PC-9 (cell line): ENCODE results near the gene DLGAP1. TPM values are rescaled to one million over a fixed set of nuclear protein-coding genes. Genes with fewer than 3 reads are reported as not detected.

ENCODE experiments used
- BruUV-seq: library from RNA; stranded (reverse); fragments of 400-500 nt; replicated peaks from 2 replicates; lab custom pipeline; 2021; lab: Mats Ljungman, UMichigan
- CTCF ChIA-PET: fragments of 300-600 bp; sonication (Branson Sonifier 250); formaldehyde crosslinking; loops from one replicate; lab custom pipeline; 2022; ENCODE audit warnings: antibody characterized with exemption; lab: Charles Lee
- POLR2A ChIA-PET: fragments of 300-600 bp; sonication (Branson Sonifier 250); formaldehyde crosslinking; loops from one replicate; lab custom pipeline; 2022; ENCODE audit warnings: antibody characterized with exemption; ENCODE audit not compliant: unreplicated experiment; lab: Charles Lee
- DNase-seq, 2 experiments: peaks; one replicate each; pipeline versions ENCODE4 v3.0.0 to v3.0.0-alpha.2; 2015 to 2022; ENCODE audit warnings: mixed read lengths in 1 of 2
- H2AFZ ChIP-seq: fragments of 200-600 bp; sonication (generic); 2 replicates; pipeline ENCODE4 v1.8.1; 2017; ENCODE audit warnings: antibody characterized with exemption
- H3F3A ChIP-seq: fragments of 200-600 bp; sonication (generic); 2 replicates; pipeline ENCODE4 v1.8.1; 2017; ENCODE audit warnings: antibody characterized with exemption, mild to moderate bottlenecking, low read depth; ENCODE audit not compliant: insufficient read depth
- H3K27ac ChIP-seq: fragments of 200-600 bp; sonication (generic); 2 replicates; pipeline ENCODE4 v1.6.1; 2016; ENCODE audit warnings: mixed run types
- H3K27me3 ChIP-seq: fragments of 200-600 bp; sonication (generic); 2 replicates; pipeline ENCODE4 v1.6.1; 2016; ENCODE audit warnings: low read depth, mixed run types; ENCODE audit not compliant: insufficient read depth
- H3K36me3 ChIP-seq: fragments of 200-600 bp; sonication (generic); 2 replicates; pipeline ENCODE4 v1.6.1; 2016; ENCODE audit warnings: low read depth, mixed run types
- H3K4me1 ChIP-seq: fragments of 200-600 bp; sonication (generic); replicated peaks from 2 replicates; pipeline ENCODE4 v1.6.1; 2016; ENCODE audit warnings: mixed run types; ENCODE audit not compliant: insufficient read depth
- H3K4me2 ChIP-seq: fragments of 200-600 bp; sonication (generic); 2 replicates; pipeline ENCODE4 v1.6.1; 2017; ENCODE audit warnings: mixed run types
- H3K4me3 ChIP-seq: fragments of 200-600 bp; sonication (generic); 2 replicates; pipeline ENCODE4 v1.6.1; 2016; ENCODE audit warnings: mixed run types
- H3K79me2 ChIP-seq: fragments of 200-600 bp; sonication (generic); 2 replicates; pipeline ENCODE4 v1.6.1; 2017; ENCODE audit warnings: low read depth, mixed run types
- H3K9me2 ChIP-seq: fragments of 200-600 bp; sonication (generic); 2 replicates; pipeline ENCODE4 v1.8.1; 2017; ENCODE audit warnings: mild to moderate bottlenecking; ENCODE audit not compliant: insufficient read depth
- H3K9me3 ChIP-seq: fragments of 200-600 bp; sonication (generic); 2 replicates; pipeline ENCODE4 v1.8.1; 2016; ENCODE audit warnings: low read depth; ENCODE audit not compliant: insufficient read depth
- H4K20me1 ChIP-seq: fragments of 200-600 bp; sonication (generic); 2 replicates; pipeline ENCODE4 v1.8.1; 2017; ENCODE audit not compliant: insufficient read depth
- EZH2 ChIP-seq: fragments of 200-600 bp; sonication (generic); IDR thresholded peaks from 2 replicates; pipeline ENCODE4 v1.8.0; 2017; ENCODE audit warnings: antibody characterized with exemption, low read depth
- intact Hi-C: fragments of 100-400 bp; cut with micrococcal nuclease; formaldehyde crosslinking; loops from one replicate; pipeline ENCODE4 v1.10.0; 2022; ENCODE audit not compliant: unreplicated experiment
- total RNA-seq: library from RNA; stranded (reverse); gene quantifications from 2 replicates; pipeline ENCODE4 v1.2.3, GENCODE V29; 2021
- TF ChIP-seq, protein P1 (sequence below): fragments of 200-600 bp; sonication (generic); conservative IDR thresholded peaks from 2 replicates; pipeline ENCODE4 v1.6.1; 2017; ENCODE audit warnings: mixed run types, antibody characterized with exemption, mild to moderate bottlenecking, moderate library complexity

DLGAP1 gene
- total RNA-seq, 1 experiment from 2014 or later = not detected

DNA sequence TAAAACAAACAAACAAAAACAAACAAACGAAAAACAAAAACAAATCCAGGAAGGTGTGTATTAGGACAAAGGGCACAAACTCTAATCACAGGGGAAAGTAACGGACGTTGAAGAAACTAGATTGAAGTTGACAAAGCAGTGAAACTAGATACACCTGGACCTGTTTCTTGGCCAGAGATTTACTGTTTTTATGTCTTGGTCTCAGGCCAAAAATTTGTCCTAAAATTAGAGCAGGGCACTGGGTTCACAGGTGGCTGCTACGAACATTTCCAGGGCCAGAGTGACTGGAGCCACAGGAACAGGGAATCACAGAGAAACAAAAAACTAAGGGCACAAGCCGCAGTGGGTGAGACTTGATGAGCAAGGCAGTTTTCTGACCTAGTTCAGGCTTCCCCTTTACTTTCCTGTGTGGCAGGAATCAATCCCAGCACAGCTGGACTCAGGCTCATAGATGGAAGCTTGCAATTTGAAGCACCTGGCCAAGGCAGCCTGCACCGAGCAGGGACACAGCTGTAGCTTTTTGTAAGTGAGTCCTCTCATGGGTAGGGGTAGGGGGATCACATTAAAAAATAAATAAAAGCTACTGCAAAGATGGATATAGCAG lies 329.4 kb downstream of the DLGAP1 start:
- Histone ChIP-seq H3F3A (no peaks in the 10 kb centered on the region), H2AFZ (no peak overlapping the region), H3K4me2 (no peak overlapping the region), H4K20me1 (no peaks in the 10 kb centered on the region), H3K27ac (no peak overlapping the region), H3K79me2 (no peaks in the 10 kb centered on the region), H3K4me1 (no peaks in the 10 kb centered on the region), H3K9me2 (no peaks in the 10 kb centered on the region), H3K9me3 (no peaks in the 10 kb centered on the region), H3K27me3 (peaks cover 42% of the 10 kb centered on the region), H3K4me3 (no peak overlapping the region), H3K36me3 (no peaks in the 10 kb centered on the region)
- CTCF ChIA-PET = no interaction called here
- TF ChIP-seq EZH2 = no peak
- TF ChIP-seq, protein P1, sequence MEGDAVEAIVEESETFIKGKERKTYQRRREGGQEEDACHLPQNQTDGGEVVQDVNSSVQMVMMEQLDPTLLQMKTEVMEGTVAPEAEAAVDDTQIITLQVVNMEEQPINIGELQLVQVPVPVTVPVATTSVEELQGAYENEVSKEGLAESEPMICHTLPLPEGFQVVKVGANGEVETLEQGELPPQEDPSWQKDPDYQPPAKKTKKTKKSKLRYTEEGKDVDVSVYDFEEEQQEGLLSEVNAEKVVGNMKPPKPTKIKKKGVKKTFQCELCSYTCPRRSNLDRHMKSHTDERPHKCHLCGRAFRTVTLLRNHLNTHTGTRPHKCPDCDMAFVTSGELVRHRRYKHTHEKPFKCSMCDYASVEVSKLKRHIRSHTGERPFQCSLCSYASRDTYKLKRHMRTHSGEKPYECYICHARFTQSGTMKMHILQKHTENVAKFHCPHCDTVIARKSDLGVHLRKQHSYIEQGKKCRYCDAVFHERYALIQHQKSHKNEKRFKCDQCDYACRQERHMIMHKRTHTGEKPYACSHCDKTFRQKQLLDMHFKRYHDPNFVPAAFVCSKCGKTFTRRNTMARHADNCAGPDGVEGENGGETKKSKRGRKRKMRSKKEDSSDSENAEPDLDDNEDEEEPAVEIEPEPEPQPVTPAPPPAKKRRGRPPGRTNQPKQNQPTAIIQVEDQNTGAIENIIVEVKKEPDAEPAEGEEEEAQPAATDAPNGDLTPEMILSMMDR = no peak
- POLR2A ChIA-PET = no interaction called here
- intact Hi-C loops = no loop called here
- BruUV-seq = no TSS peak
- no peak for DNase-seq

DNA sequence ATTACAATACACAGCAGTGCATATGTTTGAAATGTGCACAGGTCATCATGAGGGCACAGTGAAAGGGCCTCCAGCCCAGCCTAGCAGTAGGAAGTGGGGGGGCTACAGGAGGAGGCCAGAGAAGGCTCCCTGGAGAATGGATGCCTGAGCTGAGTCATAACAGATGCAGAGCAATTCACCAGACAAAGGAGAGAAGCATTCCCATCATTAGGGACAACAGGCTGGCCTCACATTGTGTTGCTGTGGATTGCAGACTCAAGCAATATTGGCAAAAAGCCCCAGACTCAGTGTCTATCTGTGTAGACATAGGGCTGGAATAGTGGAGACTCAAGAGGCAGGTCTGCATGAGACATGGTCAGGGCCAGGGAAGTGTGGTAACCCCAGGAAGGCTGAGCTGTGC lies 329.9 kb downstream of the DLGAP1 start:
- Histone ChIP-seq H3K4me1 (no peaks in the 10 kb centered on the region), H3K27ac (no peak overlapping the region), H3K9me3 (no peaks in the 10 kb centered on the region), H3K27me3 (peaks cover 40% of the 10 kb centered on the region), H3F3A (no peaks in the 10 kb centered on the region), H3K4me3 (no peak overlapping the region), H3K36me3 (no peaks in the 10 kb centered on the region), H3K9me2 (no peaks in the 10 kb centered on the region), H3K79me2 (no peaks in the 10 kb centered on the region), H4K20me1 (no peaks in the 10 kb centered on the region), H3K4me2 (no peak overlapping the region), H2AFZ (no peak overlapping the region)
- CTCF ChIA-PET = no interaction called here
- DNase-seq = no peak
- TF ChIP-seq, protein P1 = no peak
- TF ChIP-seq EZH2 = no peak
- POLR2A ChIA-PET = no interaction called here
- no TSS peak for BruUV-seq
- intact Hi-C loops = no loop called here

DNA sequence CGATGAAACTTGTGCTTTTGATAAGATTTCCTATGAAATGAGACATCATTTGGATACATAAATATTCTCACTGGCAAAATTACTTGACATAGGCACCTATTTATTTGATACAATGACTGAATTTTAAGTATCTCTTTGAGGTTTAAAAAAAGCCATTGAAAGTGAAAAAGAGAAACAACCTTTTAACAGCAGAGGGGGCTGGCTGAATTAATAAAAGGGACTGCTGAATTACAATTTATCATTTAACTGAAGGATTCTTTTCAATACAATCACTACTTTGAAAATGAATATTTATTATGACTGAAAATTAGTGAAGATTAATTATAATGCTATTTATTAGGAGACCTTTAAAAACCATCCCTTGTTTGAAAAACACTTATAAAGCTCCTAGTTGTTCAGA lies 335.3 kb downstream of the DLGAP1 start:
- Histone ChIP-seq H3K4me1 (no peaks in the 10 kb centered on the region), H3K4me3 (no peak overlapping the region), H3K9me2 (no peaks in the 10 kb centered on the region), H3K27ac (no peak overlapping the region), H2AFZ (no peak overlapping the region), H4K20me1 (no peaks in the 10 kb centered on the region), H3K9me3 (no peaks in the 10 kb centered on the region), H3K4me2 (no peak overlapping the region), H3F3A (no peaks in the 10 kb centered on the region), H3K36me3 (no peaks in the 10 kb centered on the region), H3K79me2 (no peaks in the 10 kb centered on the region), H3K27me3 (peaks cover 17% of the 10 kb centered on the region; the same call in 1 of the 2 replicates)
- ChIA-PET CTCF (interaction anchor here (0.6 kb wide), 1 partner anchor 403 kb away, joined by 9 read pairs; no protein-coding TSS in a partner anchor), POLR2A (interaction anchor here (0.6 kb wide), 1 partner anchor 17 kb away, joined by 8 read pairs; no protein-coding TSS in a partner anchor)
- DNase-seq = no peak
- no TSS peak for BruUV-seq
- intact Hi-C loops = no loop called here
- TF ChIP-seq, protein P1 = no peak
- TF ChIP-seq EZH2 = no peak
